Stimulated activated CD8-positive, alpha-beta memory T cell treated with anti-CD3 and anti-CD28 coated beads, Interleukin-4, amount 100 ng/mL, for 4 hours (primary cell): ENCODE measurements around the gene IDE.
"Not testable (repeated sequence)": the region's sequence is repeated elsewhere in the genome, so short reads cannot be mapped to it uniquely, and the experiment has no call there.

ENCODE experiments used
- DNase-seq, 2 donors: peaks; one replicate each; pipeline ENCODE4 v3.0.0-alpha.2; 2020; ENCODE audit warnings: low read depth in 2 of 2, low spot score in 1 of 2

The IDE gene

GRCh38 chr10:92492748-92493240 lies 81.1 kb downstream of the IDE start:
- no peak for DNase-seq

DNA sequence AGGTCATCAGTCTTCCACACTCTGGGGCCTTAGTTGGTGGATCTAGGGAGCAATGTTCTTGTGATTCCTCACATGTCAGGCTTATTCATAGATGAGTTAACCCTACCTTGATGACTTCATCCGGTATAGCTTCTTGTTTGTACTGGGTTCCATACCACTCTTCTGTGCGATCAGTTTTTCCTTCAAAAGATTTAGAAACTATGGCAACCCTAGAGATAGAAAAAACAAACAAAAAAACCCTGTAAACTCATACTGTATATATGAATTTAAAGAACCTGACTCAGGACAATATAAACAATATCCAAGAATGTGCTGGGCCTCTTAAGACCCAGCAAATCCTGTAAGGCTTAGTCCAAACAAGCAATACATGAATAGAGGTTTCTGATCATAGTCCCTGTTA lies 83.5 kb downstream of the IDE start:
- no peak for DNase-seq

GRCh38 chr10:92486637-92487036 lies 87.3 kb downstream of the IDE start:
- no peak for DNase-seq

GRCh38 chr10:92483539-92483938 lies 90.4 kb downstream of the IDE start:
- no peak for DNase-seq

- DNase-seq = no peak
These were observed 93.5 kb downstream of the IDE start for GRCh38 chr10:92480413-92480812.

DNA sequence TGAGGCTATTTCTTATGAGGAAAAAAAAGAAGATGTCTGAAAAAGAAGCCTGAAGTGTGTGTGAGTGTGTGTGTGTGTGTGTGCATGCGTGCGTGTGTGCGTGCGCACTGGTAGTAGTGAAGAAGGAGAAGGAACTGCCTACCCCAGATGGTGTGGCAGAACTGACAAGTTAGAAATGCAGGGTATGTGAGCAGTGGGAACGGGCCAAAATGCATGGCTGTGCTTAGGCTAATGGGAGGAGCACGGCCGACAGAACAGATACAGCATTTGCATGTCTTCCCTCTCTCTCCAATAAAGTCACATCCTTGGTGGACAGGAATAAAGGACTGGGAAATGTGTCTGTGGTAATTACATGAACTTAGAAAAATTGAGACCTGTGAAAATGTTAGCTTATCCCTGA lies 94.3 kb downstream of the IDE start:
- no peak for DNase-seq

DNA sequence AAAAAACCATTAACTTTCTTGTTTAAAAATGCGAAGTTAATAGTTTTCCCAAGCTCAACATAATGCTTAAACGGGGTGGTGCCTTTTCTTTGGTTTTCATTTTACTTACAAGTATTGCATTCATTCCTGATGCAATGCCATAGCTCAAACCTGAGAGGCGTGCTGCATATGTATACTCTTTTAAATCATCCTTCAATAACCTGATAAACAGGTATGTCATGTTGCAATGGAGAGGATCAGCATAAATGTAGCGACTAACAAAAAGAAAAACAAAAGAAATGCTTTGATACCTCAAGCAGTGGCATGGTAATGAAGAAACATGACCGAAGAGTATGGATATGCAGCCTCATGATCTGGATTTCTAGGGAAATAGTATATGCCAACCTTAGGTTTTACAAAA lies 95.4 kb downstream of the IDE start:
- no peak for DNase-seq

DNA sequence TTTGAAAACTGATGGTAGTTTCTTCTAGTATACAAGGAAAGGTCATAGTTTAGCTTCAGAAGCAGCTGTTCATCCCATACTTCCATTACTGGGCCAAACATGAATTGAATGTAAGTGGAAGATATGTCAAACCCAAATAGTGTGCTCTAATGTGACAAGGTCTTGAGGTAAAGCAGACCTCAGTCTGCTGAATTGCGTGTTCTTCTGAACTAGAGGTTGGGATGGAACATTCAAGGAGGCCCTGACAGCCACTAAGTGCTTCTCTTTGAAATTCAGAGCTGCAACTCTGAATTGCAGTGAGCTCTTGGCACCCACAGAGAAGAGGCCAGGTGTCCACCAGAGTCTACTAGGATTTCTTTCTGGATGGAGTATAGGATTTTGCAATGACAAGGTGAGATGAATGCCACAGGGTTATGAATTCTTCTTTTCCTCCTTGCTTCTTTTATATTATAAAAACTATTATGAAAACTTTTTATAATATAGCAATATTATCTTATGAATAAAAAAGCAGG lies 98.5 kb downstream of the IDE start:
- DNase-seq = no peak

GRCh38 chr10:92470026-92470425 lies 103.9 kb downstream of the IDE start:
- DNase-seq = no peak

GRCh38 chr10:92464364-92464763 lies 109.5 kb downstream of the IDE start:
- DNase-seq = no peak

GRCh38 chr10:92463582-92463981 lies 110.3 kb downstream of the IDE start:
- no peak for DNase-seq

GRCh38 chr10:92454955-92455354 lies 118.9 kb downstream of the IDE start:
- not testable (repeated sequence) for DNase-seq

GRCh38 chr10:92452313-92452712 lies 121.6 kb downstream of the IDE start:
- no peak for DNase-seq

GRCh38 chr10:92451431-92451830 lies 122.5 kb downstream of the IDE start:
- DNase-seq = no peak

DNA sequence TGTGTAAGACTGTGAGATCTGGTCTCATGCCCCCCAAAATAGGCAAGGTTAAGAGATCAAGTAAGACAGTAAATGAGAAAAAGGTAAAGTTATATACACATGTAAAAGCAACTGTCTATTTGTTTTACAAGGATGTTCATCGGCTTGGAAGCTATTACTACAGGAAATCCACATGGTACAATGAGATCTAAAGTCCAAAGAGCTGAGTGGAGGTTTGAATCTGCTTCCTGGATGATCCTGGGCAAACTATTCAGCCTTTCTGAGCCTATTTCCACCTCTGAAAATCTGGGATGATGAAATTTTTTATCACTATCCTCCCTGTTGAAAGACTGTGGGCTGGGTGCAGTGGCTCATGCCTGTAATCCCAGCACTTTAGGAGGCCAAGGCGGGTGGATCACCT lies 123.0 kb downstream of the IDE start:
- DNase-seq = no peak

DNA sequence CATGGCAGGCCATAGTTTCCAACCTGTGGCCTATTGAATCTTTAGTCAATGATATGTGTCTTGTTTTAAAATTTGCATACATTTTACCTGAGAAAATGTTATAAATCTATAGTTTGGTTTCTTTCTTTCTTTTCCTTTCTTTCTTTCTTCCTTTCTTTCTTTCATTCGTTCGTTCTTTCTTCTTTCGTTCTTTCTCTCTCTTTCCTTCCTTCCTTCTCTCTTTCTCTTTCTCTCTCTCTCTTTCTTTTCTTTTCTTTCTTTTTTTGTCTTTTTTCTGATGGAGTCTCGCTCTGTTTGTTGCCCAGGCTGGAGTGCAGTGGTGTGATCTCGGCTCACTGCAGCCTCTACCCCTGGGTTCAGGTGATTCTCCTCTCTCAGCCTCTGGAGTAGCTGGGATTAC lies 133.3 kb downstream of the IDE start:
- no peak for DNase-seq

DNA sequence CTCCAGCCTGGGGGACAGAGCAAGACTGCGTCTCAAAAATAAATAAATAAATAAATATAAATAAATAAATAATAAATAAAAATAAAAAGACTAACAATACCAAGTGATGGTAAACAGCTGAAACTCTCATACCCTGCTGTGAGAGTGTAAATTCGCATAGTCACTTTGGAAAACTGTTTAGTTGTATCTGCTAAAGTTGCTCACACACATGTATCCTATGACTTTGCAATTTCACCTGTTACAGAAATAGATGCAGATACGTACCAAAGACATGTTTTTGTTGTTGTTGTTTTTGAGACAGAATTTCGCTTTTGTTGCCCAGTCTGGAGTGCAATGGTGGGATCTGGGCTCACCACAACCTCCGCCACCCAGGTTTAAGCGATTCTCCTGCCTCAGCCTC lies 135.7 kb downstream of the IDE start:
- no peak for DNase-seq

GRCh38 chr10:92436611-92437010 lies 137.3 kb downstream of the IDE start:
- no peak for DNase-seq

GRCh38 chr10:92436065-92436464 lies 137.8 kb downstream of the IDE start:
- DNase-seq = not testable (repeated sequence)

DNA sequence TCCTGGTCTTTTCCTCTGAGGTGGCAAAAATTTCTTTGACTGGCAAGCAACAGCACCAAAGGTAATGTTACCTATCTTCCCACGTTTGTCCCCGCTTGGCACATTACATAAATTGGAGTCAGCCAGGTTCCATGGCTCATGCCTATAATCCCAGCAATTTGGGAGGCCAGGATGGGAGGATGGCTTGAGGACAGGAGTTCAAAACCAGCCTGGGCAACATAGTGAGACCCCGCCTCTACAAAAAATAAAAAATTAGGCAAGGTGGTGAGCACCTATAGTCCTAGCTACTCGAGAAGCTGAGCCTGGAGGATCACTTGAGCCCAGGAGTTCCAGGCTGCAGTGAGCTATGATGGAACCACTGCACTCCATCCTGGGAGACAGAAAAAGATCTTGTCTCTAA lies 139.5 kb downstream of the IDE start:
- DNase-seq = no peak

DNA sequence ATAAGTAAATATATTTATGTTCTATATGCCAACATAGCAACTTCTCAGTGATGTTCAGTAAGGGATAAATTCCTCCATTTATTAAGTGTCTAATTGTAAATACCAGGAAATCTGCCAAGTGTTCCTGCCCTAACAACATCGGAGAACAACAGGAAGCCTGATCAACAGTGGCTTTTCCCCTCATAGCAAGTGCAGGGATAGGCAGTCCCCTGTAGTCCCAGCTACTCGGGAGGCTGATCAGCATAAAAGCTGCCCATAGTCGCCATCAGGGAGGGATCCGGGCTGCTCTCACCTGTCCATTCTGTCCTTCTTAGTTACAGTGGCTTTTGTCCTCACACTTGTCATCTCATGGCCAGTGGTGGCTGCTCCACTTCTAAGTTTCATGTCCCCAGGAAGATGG lies 141.3 kb downstream of the IDE start:
- DNase-seq = no peak

GRCh38 chr10:92430103-92430502 lies 143.8 kb downstream of the IDE start:
- DNase-seq = no peak

DNA sequence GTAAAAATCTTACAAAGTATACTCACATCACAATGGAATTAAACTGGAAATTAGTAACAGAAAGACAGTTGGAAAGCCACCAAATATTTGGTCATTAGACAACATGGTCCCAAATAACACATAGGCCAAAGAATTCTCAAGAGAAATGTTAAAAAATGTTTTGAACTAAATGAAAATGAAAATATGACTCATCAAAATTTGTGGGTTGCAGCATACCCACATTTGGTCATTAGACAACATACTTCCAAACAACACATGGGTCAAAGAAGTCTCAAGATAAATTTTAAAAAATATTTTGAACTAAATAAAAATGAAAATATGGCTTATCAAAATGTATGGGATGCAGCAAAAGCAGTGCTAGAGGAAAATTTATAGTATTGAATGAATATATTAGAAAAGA lies 152.3 kb downstream of the IDE start:
- DNase-seq = no peak
